Vagina (tissue), 2 donors: ENCODE data around the gene ROGDI. TPM values are rescaled to one million over a fixed set of nuclear protein-coding genes. Genes with fewer than 3 reads are reported as not detected.

ENCODE experiments used
- DNase-seq, 2 donors: peaks; one replicate each; pipeline ENCODE4 v3.0.0-alpha.2; 2017; ENCODE audit errors: extremely low spot score in 2 of 2
- H3K27ac ChIP-seq: fragments of 200-600 bp; sonication (generic); one replicate; pipeline ENCODE4 v1.5.1; 2019
- H3K27me3 ChIP-seq: fragments of 200-600 bp; sonication (generic); one replicate; pipeline ENCODE4 v1.5.1; 2019
- H3K36me3 ChIP-seq, 2 donors: fragments of 200-600 bp; sonication (generic); one replicate each; pipeline ENCODE4 v1.5.1; 2017 to 2019
- H3K4me1 ChIP-seq: fragments of 200-600 bp; sonication (generic); one replicate; pipeline ENCODE4 v1.5.1; 2019
- H3K4me3 ChIP-seq, 2 donors: fragments of 200-600 bp; sonication (generic); 1 replicate in 1 of 2; 2 replicates in 1 of 2; pipeline ENCODE4 v1.5.1; 2016 to 2019
- H3K9me3 ChIP-seq: fragments of 200-600 bp; sonication (generic); one replicate; pipeline ENCODE4 v1.5.1; 2019
- POLR2A ChIP-seq, 2 donors: fragments of 450-650 bp; IDR thresholded peaks; one replicate each; pipeline ENCODE4 v1.6.1; 2017; ENCODE audit warnings: antibody characterized with exemption in 2 of 2, mild to moderate bottlenecking in 2 of 2, moderate library complexity in 2 of 2
- POLR2AphosphoS5 ChIP-seq, 2 donors: sonication (generic); formaldehyde crosslinking; IDR thresholded peaks; one replicate each; pipeline ENCODE4 v1.9.0; 2017; ENCODE audit warnings: antibody characterized with exemption in 2 of 2, mild to moderate bottlenecking in 2 of 2, low read depth in 1 of 2; ENCODE audit not compliant: insufficient read depth in 1 of 2
- intact Hi-C: fragments of 100-400 bp; cut with DNase I; formaldehyde crosslinking; loops from one replicate; pipeline ENCODE4 v1.15.1; 2023
- total RNA-seq: library from RNA; depleted of rRNA; stranded (reverse); fragments of >200 nt; gene quantifications from one replicate; pipeline ENCODE4 v1.2.3, GENCODE V29; 2016
- TF ChIP-seq, protein P1 (sequence below), 3 experiments: fragments of 450-650 bp in 2 of 3; fragments of 200-600 bp in 1 of 3; sonication (generic) in 1 of 3; IDR thresholded peaks; one replicate each; pipeline ENCODE4 v1.5.1; 2017 to 2019; ENCODE audit warnings: antibody characterized with exemption in 3 of 3, mild to moderate bottlenecking in 2 of 3, moderate library complexity in 2 of 3

Gene ROGDI
- total RNA-seq, 1 donor from 2014 or later: 14.0 TPM

DNA sequence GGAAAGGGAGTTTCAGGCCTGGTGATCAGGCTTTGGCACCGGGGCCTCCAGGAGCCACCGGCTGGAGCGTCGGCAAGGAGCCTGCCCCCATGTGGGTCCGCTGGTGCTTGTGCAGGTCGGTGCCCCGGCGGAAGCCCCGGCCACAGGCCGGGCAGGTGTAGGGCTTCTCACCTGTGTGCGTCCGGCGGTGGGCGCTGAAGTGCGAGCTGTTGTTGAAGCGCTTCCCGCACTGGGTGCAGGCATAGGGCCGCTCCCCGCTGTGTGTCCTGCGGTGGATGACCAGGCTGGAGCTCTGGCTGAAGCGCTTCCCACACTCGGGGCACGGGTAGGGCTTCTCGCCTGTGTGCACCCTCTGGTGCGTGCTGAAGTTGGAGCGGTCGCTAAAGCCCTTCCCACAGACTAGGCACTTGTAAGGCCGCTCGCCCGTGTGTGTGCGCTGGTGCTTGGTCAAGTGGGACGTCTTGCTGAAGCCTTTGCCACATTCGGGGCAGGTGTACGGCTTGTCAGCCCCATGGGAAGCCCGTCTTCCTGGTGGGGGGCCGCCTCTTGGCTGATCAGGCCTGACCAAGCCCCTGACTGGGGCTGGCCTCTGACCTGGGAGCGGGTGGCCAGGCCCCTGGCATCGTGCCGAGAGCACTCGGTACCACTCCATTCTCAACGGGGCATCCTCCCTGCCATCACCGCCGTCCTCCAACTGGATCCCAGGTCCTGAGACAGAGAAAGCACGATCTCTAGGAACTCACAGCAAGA lies 49.9 kb downstream of the ROGDI start:
- Histone ChIP-seq H3K27me3 (no peaks in the 10 kb centered on the region), H3K36me3 (peaks cover 0 to 76% of the 10 kb centered on the region in 2 donors), H3K9me3 (no peaks in the 10 kb centered on the region), H3K4me1 (no peaks in the 10 kb centered on the region), H3K4me3 (no peak overlapping the region), H3K27ac (no peak overlapping the region)
- TF ChIP-seq POLR2AphosphoS5 (IDR thresholded peaks at IDR 0.05; ENCODE audit: insufficient read depth in 1 of 2, low read depth in 1 of 2) (no peak), POLR2A (IDR thresholded peaks at IDR 0.05) (no peak)
- TF ChIP-seq, protein P1, sequence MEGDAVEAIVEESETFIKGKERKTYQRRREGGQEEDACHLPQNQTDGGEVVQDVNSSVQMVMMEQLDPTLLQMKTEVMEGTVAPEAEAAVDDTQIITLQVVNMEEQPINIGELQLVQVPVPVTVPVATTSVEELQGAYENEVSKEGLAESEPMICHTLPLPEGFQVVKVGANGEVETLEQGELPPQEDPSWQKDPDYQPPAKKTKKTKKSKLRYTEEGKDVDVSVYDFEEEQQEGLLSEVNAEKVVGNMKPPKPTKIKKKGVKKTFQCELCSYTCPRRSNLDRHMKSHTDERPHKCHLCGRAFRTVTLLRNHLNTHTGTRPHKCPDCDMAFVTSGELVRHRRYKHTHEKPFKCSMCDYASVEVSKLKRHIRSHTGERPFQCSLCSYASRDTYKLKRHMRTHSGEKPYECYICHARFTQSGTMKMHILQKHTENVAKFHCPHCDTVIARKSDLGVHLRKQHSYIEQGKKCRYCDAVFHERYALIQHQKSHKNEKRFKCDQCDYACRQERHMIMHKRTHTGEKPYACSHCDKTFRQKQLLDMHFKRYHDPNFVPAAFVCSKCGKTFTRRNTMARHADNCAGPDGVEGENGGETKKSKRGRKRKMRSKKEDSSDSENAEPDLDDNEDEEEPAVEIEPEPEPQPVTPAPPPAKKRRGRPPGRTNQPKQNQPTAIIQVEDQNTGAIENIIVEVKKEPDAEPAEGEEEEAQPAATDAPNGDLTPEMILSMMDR (IDR thresholded peaks at IDR 0.05): no peak
- intact Hi-C loops: no loop called here
- DNase-seq: no peak

DNA sequence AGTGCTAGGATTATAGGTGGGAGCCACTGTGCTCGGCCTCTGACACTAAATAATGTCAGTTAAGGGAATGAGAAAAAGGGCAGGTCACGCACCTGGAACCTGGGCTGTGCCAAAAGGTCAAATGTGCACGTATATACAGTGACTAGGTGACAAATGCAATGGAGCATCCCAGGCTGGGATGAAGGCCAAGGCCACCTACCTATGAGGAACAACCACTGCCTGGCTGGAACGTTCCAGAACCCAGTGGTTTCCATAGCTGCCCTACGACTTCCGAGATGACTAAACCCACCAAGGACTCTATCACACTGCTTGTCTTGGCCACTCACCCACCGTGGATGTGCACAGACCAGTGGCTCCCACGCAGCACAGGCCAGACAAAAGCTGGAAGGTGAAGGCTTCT lies 51.5 kb downstream of the ROGDI start:
- Histone ChIP-seq H3K9me3 (no peaks in the 10 kb centered on the region), H3K36me3 (peaks cover 0 to 61% of the 10 kb centered on the region in 2 donors), H3K4me3 (no peak overlapping the region), H3K27ac (no peak overlapping the region), H3K4me1 (peaks cover 13% of the 10 kb centered on the region), H3K27me3 (no peaks in the 10 kb centered on the region)
- TF ChIP-seq, protein P1 (IDR thresholded peaks at IDR 0.05): no peak
- TF ChIP-seq POLR2A (IDR thresholded peaks at IDR 0.05) (no peak), POLR2AphosphoS5 (IDR thresholded peaks at IDR 0.05; ENCODE audit: insufficient read depth in 1 of 2, low read depth in 1 of 2) (no peak)
- intact Hi-C loops: no loop called here
- DNase-seq: no peak

DNA sequence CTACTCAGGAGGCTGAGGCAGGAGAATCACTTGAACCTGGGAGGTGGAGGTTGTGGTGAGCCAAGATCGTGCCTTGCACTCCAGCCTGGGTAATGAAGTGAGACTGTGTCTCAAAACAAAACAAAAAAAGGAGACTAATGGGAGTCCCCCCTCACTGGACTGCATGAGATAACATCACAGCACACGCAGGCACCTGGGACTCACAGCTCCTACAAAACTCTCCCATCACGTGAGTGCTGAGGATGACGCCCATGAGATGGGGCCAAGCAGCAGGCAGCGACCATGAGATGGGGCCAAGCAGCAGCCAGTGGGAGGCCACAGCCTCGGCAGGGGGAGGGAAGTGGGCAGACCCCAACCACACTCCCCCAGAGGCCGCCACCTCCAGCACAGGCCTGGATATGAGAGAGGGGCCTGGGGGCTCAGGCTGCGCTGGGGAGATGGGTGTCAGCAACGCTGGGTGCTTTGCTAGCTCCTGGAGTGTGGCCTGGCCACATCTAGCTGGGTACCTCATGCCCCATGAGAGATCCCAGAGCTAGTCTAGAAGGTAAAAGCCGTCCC lies 52.7 kb downstream of the ROGDI start:
- H3K36me3 ChIP-seq: peaks cover 0 to 50% of the 10 kb centered on the region in 2 donors

DNA sequence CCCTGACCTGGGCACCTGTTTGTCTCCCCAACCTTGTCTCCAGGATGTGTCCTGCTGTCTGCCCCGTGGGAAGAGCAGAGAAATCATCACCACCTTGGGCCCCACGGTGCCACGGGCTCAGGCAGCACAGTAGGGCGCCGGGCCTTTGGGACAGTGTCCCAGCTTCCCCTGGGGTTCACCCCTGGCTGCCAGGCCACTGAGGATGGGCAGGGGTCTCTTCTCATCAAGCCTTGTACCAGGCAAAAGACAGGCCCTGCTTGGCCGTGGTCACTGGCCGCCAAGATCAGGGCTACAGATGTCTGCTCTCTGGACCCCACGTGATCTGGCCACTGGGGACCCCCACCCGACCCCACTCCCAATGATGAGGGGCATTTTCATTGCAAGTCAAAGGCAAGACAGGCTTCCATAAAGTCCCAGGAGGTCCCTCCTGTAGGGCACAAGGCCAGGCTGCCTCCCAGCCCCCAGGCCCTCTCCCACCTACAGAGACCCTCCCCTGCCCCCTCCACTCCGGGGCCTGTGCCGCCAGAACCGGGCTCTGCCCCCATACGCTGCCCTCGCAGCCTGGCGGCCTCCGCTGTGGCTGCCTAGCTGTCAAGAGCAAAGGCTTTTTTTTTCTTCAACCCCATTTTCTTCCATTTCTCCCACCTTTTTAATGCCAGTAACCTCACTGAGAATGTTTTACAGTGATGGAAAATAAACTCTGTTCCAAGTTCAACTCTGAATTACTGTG lies 53.6 kb downstream of the ROGDI start:
- H3K36me3 ChIP-seq: peaks cover 0 to 42% of the 10 kb centered on the region in 2 donors
- intact Hi-C loops: no loop called here

More for the DNA sequence above, 52.7 kb downstream of the ROGDI start:
- no peak overlapping the region for H3K4me3 ChIP-seq
- DNase-seq: no peak
- H3K27me3 ChIP-seq: no peaks in the 10 kb centered on the region
- intact Hi-C loops: no loop called here
- no peaks in the 10 kb centered on the region for H3K9me3 ChIP-seq
- TF ChIP-seq, protein P1 (IDR thresholded peaks at IDR 0.05): no peak
- no peak for TF ChIP-seq POLR2A (IDR thresholded peaks at IDR 0.05)
- no peak overlapping the region for H3K27ac ChIP-seq
- H3K4me1 ChIP-seq: peaks cover 13% of the 10 kb centered on the region

More for the DNA sequence above, 53.6 kb downstream of the ROGDI start:
- no peak for DNase-seq
- H3K27me3 ChIP-seq: no peaks in the 10 kb centered on the region
- peaks cover 13% of the 10 kb centered on the region for H3K4me1 ChIP-seq
- H3K9me3 ChIP-seq: no peaks in the 10 kb centered on the region
- no peak overlapping the region for H3K27ac ChIP-seq
- no peak overlapping the region for H3K4me3 ChIP-seq
- TF ChIP-seq, protein P1 (IDR thresholded peaks at IDR 0.05): no peak
- no peak for TF ChIP-seq POLR2A (IDR thresholded peaks at IDR 0.05)
- no peak for TF ChIP-seq POLR2AphosphoS5 (IDR thresholded peaks at IDR 0.05; ENCODE audit: insufficient read depth in 1 of 2, low read depth in 1 of 2)
